SU-DHL-6 (cell line): Measurements from ENCODE around the gene FAT1.

Experiments
- H2AFZ ChIP-seq: fragments of 200-600 bp; sonication (generic); 2 replicates; pipeline ENCODE4 v1.6.1; 2014; ENCODE audit warnings: low read depth, mild to moderate bottlenecking, moderate library complexity, mixed read lengths, antibody characterized with exemption, low read length; ENCODE audit not compliant: severe bottlenecking
- H3F3A ChIP-seq: fragments of 200-600 bp; shearing (Covaris generic); 2 replicates; pipeline ENCODE4 v1.6.0; 2016; ENCODE audit warnings: antibody characterized with exemption, mild to moderate bottlenecking; ENCODE audit not compliant: insufficient read depth
- H3K27ac ChIP-seq: fragments of 200-600 bp; sonication (generic); 2 replicates; pipeline ENCODE4 v1.5.1; 2016; ENCODE audit warnings: low read depth, mild to moderate bottlenecking, low read length, moderate library complexity, mixed read lengths
- H3K27me3 ChIP-seq: fragments of 200-600 bp; sonication (generic), shearing (Covaris generic); 2 replicates; pipeline ENCODE4 v1.6.0; 2014; ENCODE audit warnings: mild to moderate bottlenecking, low read length
- H3K36me3 ChIP-seq: fragments of 200-600 bp; sonication (generic); 2 replicates; pipeline ENCODE4 v1.6.1; 2014; ENCODE audit warnings: mild to moderate bottlenecking, low read length, mixed read lengths
- H3K4me2 ChIP-seq: fragments of 300-600, 200-600 bp; shearing (Covaris generic), sonication (generic); 2 replicates; pipeline ENCODE4 v1.6.0; 2014; ENCODE audit warnings: low read length, low read depth, mild to moderate bottlenecking; ENCODE audit not compliant: poor library complexity, severe bottlenecking
- H3K4me3 ChIP-seq: fragments of 200-600 bp; sonication (generic); 2 replicates; pipeline ENCODE4 v1.5.1; 2014; ENCODE audit warnings: antibody characterized with exemption, low read length, mild to moderate bottlenecking, mixed read lengths; ENCODE audit not compliant: insufficient read depth, poor library complexity, severe bottlenecking
- H3K79me2 ChIP-seq: fragments of 200-600 bp; sonication (generic); 2 replicates; pipeline ENCODE4 v1.6.1; 2014; ENCODE audit warnings: mild to moderate bottlenecking, low read length, moderate library complexity; ENCODE audit not compliant: insufficient read depth
- H3K9ac ChIP-seq: fragments of 200-600 bp; sonication (generic); 2 replicates; pipeline ENCODE4 v1.7.0; 2014; ENCODE audit warnings: mild to moderate bottlenecking, low read length
- H3K9me2 ChIP-seq: fragments of 200-600 bp; sonication (generic); replicated peaks from 2 replicates; pipeline ENCODE4 v1.6.1; 2014; ENCODE audit warnings: low read length; ENCODE audit not compliant: insufficient read depth
- H3K9me3 ChIP-seq: fragments of 200-600 bp; sonication (generic); 2 replicates; pipeline ENCODE4 v1.6.1; 2014; ENCODE audit warnings: low read length, mixed read lengths; ENCODE audit not compliant: insufficient read depth
- H4K20me1 ChIP-seq: fragments of 200-600 bp; sonication (generic); 2 replicates; pipeline ENCODE4 v1.6.1; 2014; ENCODE audit warnings: low read depth, mild to moderate bottlenecking, antibody characterized with exemption, low read length, moderate library complexity, mixed read lengths
- CTCF ChIP-seq: fragments of 200-600 bp; sonication (generic); IDR thresholded peaks from one replicate; pipeline ENCODE4 v1.5.1; 2017; ENCODE audit warnings: antibody characterized with exemption, mild to moderate bottlenecking, low read length, moderate library complexity; ENCODE audit not compliant: insufficient read depth, poor library complexity, severe bottlenecking
- EZH2phosphoT487 ChIP-seq: fragments of 200-600 bp; sonication (generic), shearing (Covaris generic); conservative IDR thresholded peaks from 2 replicates; pipeline ENCODE4 v1.6.1; 2018; ENCODE audit warnings: mild to moderate bottlenecking, antibody characterized with exemption, low read length, moderate library complexity, mixed read lengths

FAT1 gene

GRCh38 chr4:186770481-186771175 is 47.0 kb upstream of the FAT1 start:
- TF ChIP-seq EZH2phosphoT487, result no peak
- no peak for TF ChIP-seq CTCF
- H3K4me3 ChIP-seq, result no peak overlapping the region
- no peak overlapping the region for H3K27ac ChIP-seq
- no peaks in the 10 kb centered on the region for H4K20me1 ChIP-seq
- no peak overlapping the region for H3K4me2 ChIP-seq
- H3K9ac ChIP-seq, result no peak overlapping the region
- H3K79me2 ChIP-seq, result no peaks in the 10 kb centered on the region
- H2AFZ ChIP-seq, result no peak overlapping the region
- H3K36me3 ChIP-seq, result no peaks in the 10 kb centered on the region
- no peaks in the 10 kb centered on the region for H3K9me3 ChIP-seq
- no peaks in the 10 kb centered on the region for H3K9me2 ChIP-seq
- H3K27me3 ChIP-seq, result no peaks in the 10 kb centered on the region
- no peaks in the 10 kb centered on the region for H3F3A ChIP-seq

GRCh38 chr4:186767794-186768193 is 44.1 kb upstream of the FAT1 start:
- no peak overlapping the region for H3K4me3 ChIP-seq
- H3K4me2 ChIP-seq, result no peak overlapping the region
- H3K9me3 ChIP-seq, result no peaks in the 10 kb centered on the region
- no peak for TF ChIP-seq EZH2phosphoT487
- TF ChIP-seq CTCF, result no peak
- H4K20me1 ChIP-seq, result no peaks in the 10 kb centered on the region
- no peak overlapping the region for H2AFZ ChIP-seq
- H3F3A ChIP-seq, result no peaks in the 10 kb centered on the region
- H3K9me2 ChIP-seq, result no peaks in the 10 kb centered on the region
- H3K36me3 ChIP-seq, result no peaks in the 10 kb centered on the region
- no peak overlapping the region for H3K9ac ChIP-seq
- no peak overlapping the region for H3K27ac ChIP-seq
- H3K27me3 ChIP-seq, result no peaks in the 10 kb centered on the region
- H3K79me2 ChIP-seq, result no peaks in the 10 kb centered on the region

GRCh38 chr4:186765673-186766546 is 42.3 kb upstream of the FAT1 start:
- no peaks in the 10 kb centered on the region for H3K36me3 ChIP-seq
- no peak overlapping the region for H2AFZ ChIP-seq
- H3K9ac ChIP-seq, result no peak overlapping the region
- H3K9me3 ChIP-seq, result no peaks in the 10 kb centered on the region
- H4K20me1 ChIP-seq, result no peaks in the 10 kb centered on the region
- H3F3A ChIP-seq, result no peaks in the 10 kb centered on the region
- H3K79me2 ChIP-seq, result no peaks in the 10 kb centered on the region
- H3K27me3 ChIP-seq, result no peaks in the 10 kb centered on the region
- no peak overlapping the region for H3K4me2 ChIP-seq
- no peak overlapping the region for H3K27ac ChIP-seq
- no peak for TF ChIP-seq CTCF
- no peak for TF ChIP-seq EZH2phosphoT487
- no peaks in the 10 kb centered on the region for H3K9me2 ChIP-seq
- H3K4me3 ChIP-seq, result no peak overlapping the region
